HepG2 (cell line): ENCODE measurements around the gene CBL. TPM values are rescaled to one million over a fixed set of nuclear protein-coding genes. Genes with fewer than 3 reads are reported as not detected.

Source experiments
- ATAC-seq: fragments of 200-7000 bp; cut with Tn5 transposase; 3 replicates; pipeline ENCODE4 v1.9.1; 2020; ENCODE audit warnings: mild to moderate bottlenecking, moderate library complexity
- BruUV-seq: library from RNA; stranded (reverse); fragments of 400-500 nt; replicated peaks from 2 replicates; lab custom pipeline; 2021; lab: Mats Ljungman, UMichigan
- CTCF ChIA-PET: fragments of 300-600 bp; formaldehyde crosslinking; extraction: SDS; loops from one replicate; lab custom pipeline; 2021; ENCODE audit warnings: low total read pairs, inconsistent platforms, low intra/inter-chr PET ratio; lab: Yijun Ruan, JAX
- POLR2A ChIA-PET: fragments of 350-600 bp; sonication (Branson Sonifier 250); formaldehyde crosslinking; loops from one replicate; lab custom pipeline; 2020; ENCODE audit warnings: antibody characterized with exemption, inconsistent platforms; lab: Yijun Ruan, JAX
- DNase-seq: peaks from one replicate; pipeline ENCODE4 v3.0.0-alpha.2; 2015; ENCODE audit warnings: low spot score
- FAIRE-seq: peaks from 3 replicates; lab custom pipeline; 2011; peaks lifted over from hg19 to GRCh38; lab: Jason Lieb, UNC
- H2AFZ ChIP-seq: one replicate; pipeline ENCODE4 v1.6.1; 2011; ENCODE audit warnings: low read length, inconsistent platforms
- H3K27ac ChIP-seq: fragments of 300-600 bp; 3 replicates; pipeline ENCODE4 v1.8.0; 2011; ENCODE audit warnings: mixed run types, mild to moderate bottlenecking, mixed read lengths, low read length, inconsistent platforms; ENCODE audit not compliant: insufficient read depth; ENCODE audit errors: extremely low read length
- H3K27me3 ChIP-seq, 2 experiments: fragments of 200-600 bp in 1 of 2; 2 replicates in 1 of 2; 3 replicates in 1 of 2; pipeline versions ENCODE4 v1.6.0 to v1.8.0; 2011; ENCODE audit warnings: low read length in 2 of 2, mild to moderate bottlenecking in 2 of 2, moderate library complexity in 2 of 2, inconsistent platforms in 1 of 2; ENCODE audit not compliant: insufficient read depth in 2 of 2, control insufficient read depth in 1 of 2
- H3K36me3 ChIP-seq, 2 experiments: fragments of 200-600 bp in 1 of 2; replicated peaks in 1 of 2; 2 replicates in 1 of 2; 3 replicates in 1 of 2; pipeline versions ENCODE4 v1.5.1 to v1.8.0; 2011; ENCODE audit warnings: low read length in 2 of 2, inconsistent platforms in 1 of 2; ENCODE audit not compliant: insufficient read depth in 2 of 2, control insufficient read depth in 1 of 2
- H3K4me1 ChIP-seq: 2 replicates; pipeline ENCODE4 v1.5.1; 2012; ENCODE audit warnings: low read length, inconsistent platforms; ENCODE audit not compliant: insufficient read depth
- H3K4me2 ChIP-seq: 2 replicates; pipeline ENCODE4 v1.6.0; 2011; ENCODE audit warnings: low read depth, low read length, inconsistent platforms
- H3K4me3 ChIP-seq, 3 experiments: fragments of 200-600 bp in 1 of 3; sonication (generic), shearing (Covaris generic) in 1 of 3; replicated peaks in 1 of 3; 2 replicates each; pipeline ENCODE4 v1.5.1; 2011 to 2016; ENCODE audit warnings: low read length in 3 of 3, inconsistent platforms in 2 of 3, low read depth in 2 of 3, mild to moderate bottlenecking in 2 of 3, control low read depth in 1 of 3, mixed read lengths in 1 of 3; ENCODE audit not compliant: insufficient read depth in 1 of 3
- H3K79me2 ChIP-seq: one replicate; pipeline ENCODE4 v1.6.1; 2011; ENCODE audit warnings: low read length, inconsistent platforms; ENCODE audit not compliant: insufficient read depth
- H3K9ac ChIP-seq: 2 replicates; pipeline ENCODE4 v1.6.0; 2011; ENCODE audit warnings: mild to moderate bottlenecking, low read depth, low read length, inconsistent platforms; ENCODE audit not compliant: insufficient read depth
- H3K9me3 ChIP-seq: 2 replicates; pipeline ENCODE4 v1.5.1; 2012; ENCODE audit warnings: mild to moderate bottlenecking, low read length
- H4K20me1 ChIP-seq: 2 replicates; pipeline ENCODE4 v1.6.0; 2011; ENCODE audit warnings: inconsistent platforms, mild to moderate bottlenecking, low read length, moderate library complexity; ENCODE audit not compliant: insufficient read depth
- ARNTL ChIP-seq: sonication (generic); formaldehyde crosslinking; IDR thresholded peaks from 2 replicates; pipeline ENCODE4 v1.4.0; 2020; ENCODE audit warnings: mild to moderate bottlenecking, missing genetic modification reagents
- CREB1 ChIP-seq, 2 experiments: fragments of 450-650 bp in 1 of 2; IDR thresholded peaks; 2 replicates each; pipeline ENCODE4 v1.6.1; 2016 to 2017; ENCODE audit warnings: control low read depth in 1 of 2, mild to moderate bottlenecking in 1 of 2, missing compliant biosample characterization in 1 of 2, missing genetic modification characterization in 1 of 2
- ERF ChIP-seq: IDR thresholded peaks from 2 replicates; pipeline ENCODE4 v1.6.1; 2018; ENCODE audit warnings: missing biosample characterization, missing genetic modification reagents
- GABPB1 ChIP-seq: IDR thresholded peaks from 2 replicates; pipeline ENCODE4 v1.6.1; 2016; ENCODE audit warnings: mild to moderate bottlenecking, missing genetic modification reagents, moderate library complexity, missing compliant biosample characterization
- POLR2AphosphoS5 ChIP-seq: IDR thresholded peaks from 2 replicates; pipeline ENCODE4 v1.6.1; 2012; ENCODE audit warnings: low read depth, low read length
- RARA ChIP-seq: IDR thresholded peaks from 2 replicates; pipeline ENCODE4 v1.6.1; 2016; ENCODE audit warnings: missing genetic modification reagents, missing compliant biosample characterization
- SAP130 ChIP-seq: IDR thresholded peaks from 2 replicates; pipeline ENCODE4 v1.6.1; 2016; ENCODE audit warnings: low read depth
- SKI ChIP-seq: fragments of 450-650 bp; IDR thresholded peaks from one replicate; pipeline ENCODE4 v1.6.1; 2018; ENCODE audit warnings: mild to moderate bottlenecking; ENCODE audit not compliant: partially characterized antibody
- SMYD3 ChIP-seq: sonication (generic); formaldehyde crosslinking; IDR thresholded peaks from 2 replicates; pipeline ENCODE4 v1.8.1; 2023; ENCODE audit warnings: mild to moderate bottlenecking, missing genetic modification reagents
- SNAPC2 ChIP-seq: sonication (generic); formaldehyde crosslinking; IDR thresholded peaks from 2 replicates; pipeline ENCODE4 v1.8.1; 2022; ENCODE audit warnings: mild to moderate bottlenecking, missing genetic modification reagents
- SOX6 ChIP-seq, 2 experiments: fragments of 450-650 bp in 1 of 2; sonication (generic) in 1 of 2; formaldehyde crosslinking in 1 of 2; IDR thresholded peaks; 2 replicates each; pipeline versions ENCODE4 v1.4.0 to v1.6.1; 2017 to 2020; ENCODE audit warnings: antibody characterized with exemption in 1 of 2, mild to moderate bottlenecking in 1 of 2, missing genetic modification reagents in 1 of 2
- ZBTB21 ChIP-seq: sonication (generic); formaldehyde crosslinking; IDR thresholded peaks from 2 replicates; pipeline ENCODE4 v1.4.0; 2020; ENCODE audit warnings: missing genetic modification reagents
- ZNF543 ChIP-seq: sonication (generic); formaldehyde crosslinking; IDR thresholded peaks from 2 replicates; pipeline ENCODE4 v1.4.0; 2020; ENCODE audit warnings: mild to moderate bottlenecking, missing genetic modification reagents
- WGBS: methylation state at CpG from one replicate; pipeline ENCODE4 v1.1.6; 2017; ENCODE audit warnings: low lambda C conversion rate; 5-methylcytosine and 5-hydroxymethylcytosine counted together
- in situ Hi-C: cut with HindIII; loops from 2 replicates; pipeline ENCODE4 v1.10.0; 2017; ENCODE audit warnings: low pct_unique_long_range_greater_than_20kb; ENCODE audit not compliant: extremely low pct_ligation_motif_present
- intact Hi-C: fragments of 100-400 bp; cut with micrococcal nuclease; formaldehyde crosslinking; loops from one replicate; pipeline ENCODE4 v1.10.0; 2022; ENCODE audit not compliant: unreplicated experiment
- polyA plus RNA-seq, 8 experiments: library from polyadenylated mRNA; depleted of rRNA in 3 of 8; stranded (reverse) in 7 of 8; unstranded in 1 of 8; fragments of >200 nt; fragmentation: Illumina TruSeq in 4 of 8; extraction: Trizol in 4 of 8; gene quantifications; 2 replicates each; pipeline versions ENCODE4 v1.2.1 to v1.2.3, GENCODE V29; 2011 to 2016; ENCODE audit warnings: low read depth in 4 of 8, missing spikeins in 1 of 8, mixed read lengths in 1 of 8; ENCODE audit not compliant: insufficient read depth in 1 of 8
- total RNA-seq, 5 experiments: library from RNA; depleted of rRNA; stranded (reverse); fragments of >200 nt; fragmentation: Illumina TruSeq; extraction: Trizol; gene quantifications; 2 replicates each; pipeline ENCODE4 v1.2.3, GENCODE V29; 2016; ENCODE audit warnings: low read depth in 1 of 5
- TF ChIP-seq, protein P1 (sequence below): sonication (generic); formaldehyde crosslinking; IDR thresholded peaks from 2 replicates; pipeline ENCODE4 v1.5.0; 2020; ENCODE audit warnings: missing genetic modification reagents
- TF ChIP-seq, protein P2 (sequence below): sonication (generic); formaldehyde crosslinking; IDR thresholded peaks from 2 replicates; pipeline ENCODE4 v1.9.0; 2022; ENCODE audit warnings: missing genetic modification reagents, mild to moderate bottlenecking, borderline replicate concordance
- TF ChIP-seq, protein P3 (sequence below): sonication (generic); formaldehyde crosslinking; IDR thresholded peaks from 2 replicates; pipeline ENCODE4 v1.4.0; 2020; ENCODE audit warnings: missing genetic modification reagents, low read depth, mild to moderate bottlenecking, borderline replicate concordance
- TF ChIP-seq, protein P4 (sequence below): sonication (generic); formaldehyde crosslinking; IDR thresholded peaks from 2 replicates; pipeline ENCODE4 v1.4.0; 2020; ENCODE audit warnings: mild to moderate bottlenecking, missing genetic modification reagents

Gene CBL
- total and polyA plus RNA-seq, 2 of the 13 experiments (the other 11 are each of a cell fraction or from before 2014, with no cell fraction given), result 6.6 to 7.4 TPM

DNA sequence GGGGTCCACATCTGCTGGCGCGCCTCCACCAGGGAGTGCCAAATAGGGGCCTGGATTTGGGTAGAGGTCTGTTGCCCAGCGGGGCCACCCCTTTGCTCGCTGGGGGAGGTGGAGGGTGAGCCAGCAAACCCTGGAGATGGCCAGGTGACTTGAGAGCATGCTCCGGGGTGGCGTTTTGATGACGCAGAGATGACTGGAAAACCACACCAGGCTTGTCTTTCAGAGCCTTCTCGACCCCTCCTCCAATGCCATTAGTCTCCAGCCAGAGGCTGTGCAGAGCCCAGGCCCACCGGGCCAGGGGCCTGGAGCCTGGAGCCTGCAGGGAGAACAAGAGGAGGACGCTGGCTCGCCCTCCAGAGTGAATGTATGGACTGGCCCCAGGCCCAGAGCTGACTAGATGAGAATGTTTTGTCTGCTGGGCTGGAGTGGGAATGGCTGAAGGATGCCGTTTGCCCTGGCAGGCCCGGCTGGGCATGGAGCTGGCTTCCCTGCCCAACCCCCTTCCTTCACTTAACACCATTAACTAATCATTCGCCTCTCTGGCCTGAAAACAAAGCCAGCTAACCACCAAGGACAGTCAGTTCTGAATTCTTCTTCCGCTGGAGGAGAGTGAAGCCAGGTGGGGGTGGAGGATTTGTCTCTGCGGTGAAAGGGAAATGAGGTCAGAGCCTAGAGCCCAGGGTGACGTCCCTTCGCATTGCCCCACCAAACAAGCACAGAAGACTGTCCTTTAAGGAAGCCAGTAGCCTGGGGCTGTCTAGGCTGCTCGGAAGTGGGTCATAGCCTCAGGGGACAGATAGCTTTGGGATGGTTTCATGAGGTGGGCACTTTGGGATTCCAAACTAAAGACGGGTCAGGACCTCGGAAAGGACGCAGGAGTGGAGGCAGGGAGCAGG is 112.3 kb downstream of the CBL start:
- peak; percentile 32 for FAIRE-seq
- BruUV-seq, result no TSS peak
- Histone ChIP-seq H3K27me3 (peaks cover 0 to 9% of the 10 kb centered on the region in 2 experiments; a peak in 1 of 5 replicates), H3K79me2 (no peaks in the 10 kb centered on the region), H3K4me3 (peak overlapping the region; percentile 53 to 77 (median 76)), H3K4me2 (peak overlapping the region; percentile 96), H2AFZ (no peak overlapping the region), H3K9ac (peak overlapping the region; percentile 70), H4K20me1 (no peaks in the 10 kb centered on the region), H3K27ac (no peak overlapping the region), H3K4me1 (peaks cover 73% of the 10 kb centered on the region), H3K36me3 (no peaks in the 10 kb centered on the region), H3K9me3 (no peaks in the 10 kb centered on the region)
- DNase-seq, result peak; percentile 52
- peak; percentile 34 for ATAC-seq
- in situ Hi-C loops (no loop called here), intact Hi-C loops (loop anchor here (2.0 kb wide), 1 partner anchor 16 kb away; the partner anchor contains the start of gene RNF26)
- 13% methylated on average over 13 of the region's 22 CpGs for WGBS
- CTCF ChIA-PET, result no interaction called here
- POLR2A ChIA-PET, result interaction anchor here (0.6 to 3.0 kb wide), 14 partner anchors 12 to 287 kb away, joined by 3 to 14 read pairs (median 4); partner anchors contain the start of genes NLRX1, RNF26 and USP2
- TF ChIP-seq, protein P1, sequence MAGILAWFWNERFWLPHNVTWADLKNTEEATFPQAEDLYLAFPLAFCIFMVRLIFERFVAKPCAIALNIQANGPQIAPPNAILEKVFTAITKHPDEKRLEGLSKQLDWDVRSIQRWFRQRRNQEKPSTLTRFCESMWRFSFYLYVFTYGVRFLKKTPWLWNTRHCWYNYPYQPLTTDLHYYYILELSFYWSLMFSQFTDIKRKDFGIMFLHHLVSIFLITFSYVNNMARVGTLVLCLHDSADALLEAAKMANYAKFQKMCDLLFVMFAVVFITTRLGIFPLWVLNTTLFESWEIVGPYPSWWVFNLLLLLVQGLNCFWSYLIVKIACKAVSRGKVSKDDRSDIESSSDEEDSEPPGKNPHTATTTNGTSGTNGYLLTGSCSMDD (CRISPR knock-in tag), result no peak
- 0 out of 2 replicates have a peak, but pooled peaks have one; percentile 12 for TF ChIP-seq RARA
- TF ChIP-seq GABPB1 (CRISPR knock-in tag), result peak; percentile 76
- TF ChIP-seq ARNTL (CRISPR knock-in tag), result peak; percentile 11; the same call in 1 of the 2 replicates
- TF ChIP-seq ZBTB21 (CRISPR knock-in tag), result peak; percentile 96
- peak; percentile 80 for TF ChIP-seq SAP130 (CRISPR knock-in tag)
- peak; percentile 45; the same call in 1 of the 2 replicates for TF ChIP-seq POLR2AphosphoS5
- no peak for TF ChIP-seq SOX6 (IDR thresholded peaks at IDR 0.05)
- TF ChIP-seq SOX6 (CRISPR knock-in tag; IDR thresholded peaks at IDR 0.05), result peak; percentile 41; the same call in 1 of the 2 replicates
- 0 out of 2 replicates have a peak, but pooled peaks have one; percentile 3 for TF ChIP-seq ERF
- no peak for TF ChIP-seq SKI
- 0 out of 2 replicates have a peak, but pooled peaks have one; percentile 55 for TF ChIP-seq ZNF543 (CRISPR knock-in tag)
- TF ChIP-seq, protein P2, sequence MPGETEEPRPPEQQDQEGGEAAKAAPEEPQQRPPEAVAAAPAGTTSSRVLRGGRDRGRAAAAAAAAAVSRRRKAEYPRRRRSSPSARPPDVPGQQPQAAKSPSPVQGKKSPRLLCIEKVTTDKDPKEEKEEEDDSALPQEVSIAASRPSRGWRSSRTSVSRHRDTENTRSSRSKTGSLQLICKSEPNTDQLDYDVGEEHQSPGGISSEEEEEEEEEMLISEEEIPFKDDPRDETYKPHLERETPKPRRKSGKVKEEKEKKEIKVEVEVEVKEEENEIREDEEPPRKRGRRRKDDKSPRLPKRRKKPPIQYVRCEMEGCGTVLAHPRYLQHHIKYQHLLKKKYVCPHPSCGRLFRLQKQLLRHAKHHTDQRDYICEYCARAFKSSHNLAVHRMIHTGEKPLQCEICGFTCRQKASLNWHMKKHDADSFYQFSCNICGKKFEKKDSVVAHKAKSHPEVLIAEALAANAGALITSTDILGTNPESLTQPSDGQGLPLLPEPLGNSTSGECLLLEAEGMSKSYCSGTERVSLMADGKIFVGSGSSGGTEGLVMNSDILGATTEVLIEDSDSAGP (CRISPR knock-in tag), result peak; percentile 57; the same call in 1 of the 2 replicates
- TF ChIP-seq, protein P3, sequence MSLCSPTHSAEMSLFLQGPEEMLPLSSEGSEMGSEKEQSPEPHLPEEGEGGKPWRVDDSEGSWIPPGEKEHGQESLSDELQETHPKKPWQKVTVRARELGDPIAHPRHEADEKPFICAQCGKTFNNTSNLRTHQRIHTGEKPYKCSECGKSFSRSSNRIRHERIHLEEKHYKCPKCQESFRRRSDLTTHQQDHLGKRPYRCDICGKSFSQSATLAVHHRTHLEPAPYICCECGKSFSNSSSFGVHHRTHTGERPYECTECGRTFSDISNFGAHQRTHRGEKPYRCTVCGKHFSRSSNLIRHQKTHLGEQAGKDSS, result no peak
- peak; percentile 63 for TF ChIP-seq CREB1 (IDR thresholded peaks at IDR 0.05)
- TF ChIP-seq CREB1 (CRISPR knock-in tag; IDR thresholded peaks at IDR 0.05), result peak; percentile 70
- TF ChIP-seq SNAPC2 (CRISPR knock-in tag), result no peak
- TF ChIP-seq, protein P4, sequence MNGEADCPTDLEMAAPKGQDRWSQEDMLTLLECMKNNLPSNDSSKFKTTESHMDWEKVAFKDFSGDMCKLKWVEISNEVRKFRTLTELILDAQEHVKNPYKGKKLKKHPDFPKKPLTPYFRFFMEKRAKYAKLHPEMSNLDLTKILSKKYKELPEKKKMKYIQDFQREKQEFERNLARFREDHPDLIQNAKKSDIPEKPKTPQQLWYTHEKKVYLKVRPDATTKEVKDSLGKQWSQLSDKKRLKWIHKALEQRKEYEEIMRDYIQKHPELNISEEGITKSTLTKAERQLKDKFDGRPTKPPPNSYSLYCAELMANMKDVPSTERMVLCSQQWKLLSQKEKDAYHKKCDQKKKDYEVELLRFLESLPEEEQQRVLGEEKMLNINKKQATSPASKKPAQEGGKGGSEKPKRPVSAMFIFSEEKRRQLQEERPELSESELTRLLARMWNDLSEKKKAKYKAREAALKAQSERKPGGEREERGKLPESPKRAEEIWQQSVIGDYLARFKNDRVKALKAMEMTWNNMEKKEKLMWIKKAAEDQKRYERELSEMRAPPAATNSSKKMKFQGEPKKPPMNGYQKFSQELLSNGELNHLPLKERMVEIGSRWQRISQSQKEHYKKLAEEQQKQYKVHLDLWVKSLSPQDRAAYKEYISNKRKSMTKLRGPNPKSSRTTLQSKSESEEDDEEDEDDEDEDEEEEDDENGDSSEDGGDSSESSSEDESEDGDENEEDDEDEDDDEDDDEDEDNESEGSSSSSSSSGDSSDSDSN (CRISPR knock-in tag), result peak; percentile 38; the same call in 1 of the 2 replicates
- TF ChIP-seq SMYD3 (CRISPR knock-in tag), result no peak
